Measurements from ENCODE around the gene SATB2.

Gene SATB2

DNA sequence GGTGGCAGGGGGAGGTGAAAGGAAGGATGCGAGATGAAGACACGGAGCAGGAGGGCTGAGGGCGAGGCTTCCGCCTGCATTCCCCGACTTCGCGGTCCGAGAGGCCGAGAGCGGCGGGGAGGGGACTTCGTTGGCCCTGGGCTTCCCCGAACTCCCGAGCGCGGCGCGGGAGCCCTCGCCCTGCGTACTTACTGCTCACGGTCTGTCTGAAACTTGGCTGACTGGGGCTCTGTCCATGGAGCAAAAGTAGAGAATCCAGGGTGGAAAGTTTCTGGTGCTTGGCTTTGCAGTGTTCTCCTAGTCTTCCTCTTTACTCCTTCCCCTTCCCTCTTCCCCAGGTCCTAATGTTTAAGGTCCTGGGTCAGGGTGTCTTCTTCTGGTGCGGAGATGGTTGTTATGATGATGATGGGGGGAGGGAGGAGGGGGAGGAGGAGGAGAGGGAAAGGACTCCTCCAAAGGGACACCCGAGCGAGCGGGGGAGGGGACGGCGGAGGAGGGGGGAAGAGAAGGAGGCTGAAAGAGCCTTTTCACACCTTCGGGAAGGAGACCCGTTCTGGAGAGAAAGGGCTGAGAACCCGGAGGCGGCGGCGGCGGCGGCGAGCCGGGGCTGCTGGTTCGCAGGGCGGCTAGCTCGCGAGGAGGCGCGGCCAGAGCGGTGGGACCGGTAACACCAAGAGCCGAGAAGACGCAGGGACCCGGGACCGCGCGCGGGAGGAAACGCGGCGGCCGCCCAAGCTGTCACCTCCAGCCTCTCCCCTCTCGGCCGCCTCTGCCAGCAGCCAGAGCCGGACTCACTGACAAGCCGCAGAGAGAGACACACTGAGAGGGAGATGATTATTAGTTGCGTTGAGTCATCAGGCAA, at the start of gene SATB2:
Gene SATB2, minus strand, starts transcription at position 793 of the 862 bp plus-strand sequence. CDS start 1,902 bp downstream, outside the sequence.
- ATAC-seq = peak; percentile 47 to 67

DNA sequence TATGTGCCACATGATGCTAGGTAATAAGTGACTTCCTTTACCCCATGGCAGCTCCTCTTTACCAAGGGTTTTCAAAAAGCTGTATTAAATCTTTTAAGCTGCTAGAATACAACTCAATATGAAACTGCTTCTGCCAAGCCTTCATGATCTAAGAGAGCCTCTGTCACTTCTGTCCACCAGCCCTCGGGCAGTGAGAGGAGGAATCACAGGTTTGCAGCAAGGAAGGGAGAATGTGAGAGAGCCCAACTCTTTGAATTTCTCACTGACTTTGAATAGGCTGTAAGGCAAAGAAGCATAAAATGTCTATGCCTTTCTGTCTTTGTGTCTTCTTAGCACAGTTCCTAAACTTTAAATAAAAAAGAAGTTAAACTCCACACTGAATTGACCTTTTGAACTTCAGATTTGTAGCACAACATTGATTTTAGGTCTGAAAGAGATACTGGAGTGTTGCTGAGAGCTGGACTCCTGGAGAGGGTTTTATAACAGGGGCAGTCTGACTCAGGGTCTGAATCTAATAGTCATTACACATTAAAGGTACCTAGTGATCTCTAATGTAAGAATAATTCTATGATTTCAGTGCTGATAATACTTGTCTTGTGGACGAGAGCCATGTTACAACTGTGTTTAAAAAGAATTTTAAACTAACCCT, 48.1 kb upstream of the SATB2 start:
- no peak for ATAC-seq

DNA sequence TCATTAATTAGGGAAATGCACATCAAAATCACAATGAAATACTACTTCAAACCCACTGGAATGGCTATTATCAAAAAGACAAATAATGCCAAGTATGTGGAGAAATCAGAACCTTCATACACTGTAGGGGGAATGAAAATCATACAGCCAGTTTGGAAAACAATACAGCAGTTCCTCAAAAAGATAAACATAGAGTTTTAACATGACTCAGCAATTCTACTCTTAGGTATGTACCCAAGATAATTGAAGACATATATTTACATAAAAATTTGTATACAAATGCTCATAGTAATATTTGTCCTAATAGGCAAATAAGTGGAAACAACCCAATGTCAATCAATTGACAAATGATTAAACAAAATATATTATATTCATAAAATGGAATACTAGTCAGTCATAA, 45.4 kb upstream of the SATB2 start:
- ATAC-seq = no peak

DNA sequence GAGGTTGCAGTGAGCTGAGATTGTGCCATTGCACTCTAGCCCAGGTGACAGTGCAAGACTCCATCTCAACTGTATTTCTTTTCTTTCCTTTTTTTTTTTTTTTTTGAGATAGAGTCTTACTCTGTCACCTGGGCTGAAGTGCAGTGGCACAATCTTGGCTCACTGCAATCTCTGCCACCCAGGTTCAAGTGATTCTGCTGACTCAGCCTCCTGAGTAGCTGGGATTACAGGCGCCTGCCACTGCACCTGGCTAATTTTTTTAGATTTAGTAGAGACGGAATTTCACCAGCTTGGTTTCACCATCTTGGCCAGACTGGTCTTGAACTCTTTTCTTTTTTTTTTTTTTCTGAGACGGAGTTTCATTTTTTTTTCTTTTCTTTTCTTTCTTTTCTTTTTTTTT, 41.3 kb upstream of the SATB2 start:
- ATAC-seq = no peak

DNA sequence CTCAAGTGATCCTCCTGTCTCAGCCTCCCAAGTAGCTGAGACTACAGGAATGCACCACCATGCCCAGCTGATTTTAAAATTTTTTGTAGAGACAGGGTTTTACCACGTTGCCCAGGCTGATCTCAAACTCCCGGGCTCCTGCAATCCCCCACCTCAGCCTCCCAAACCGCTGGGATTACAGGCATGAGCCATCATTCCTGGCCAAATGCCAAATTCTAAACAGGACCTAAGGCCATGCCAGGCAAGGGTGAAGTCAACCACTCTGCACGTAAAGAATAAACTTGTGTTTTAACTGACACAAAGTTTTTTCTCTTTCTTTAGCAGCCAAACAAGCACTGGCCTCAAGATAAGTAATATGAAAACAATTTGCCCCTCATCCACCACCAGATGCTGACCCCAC, 37.4 kb upstream of the SATB2 start:
- no peak for ATAC-seq

DNA sequence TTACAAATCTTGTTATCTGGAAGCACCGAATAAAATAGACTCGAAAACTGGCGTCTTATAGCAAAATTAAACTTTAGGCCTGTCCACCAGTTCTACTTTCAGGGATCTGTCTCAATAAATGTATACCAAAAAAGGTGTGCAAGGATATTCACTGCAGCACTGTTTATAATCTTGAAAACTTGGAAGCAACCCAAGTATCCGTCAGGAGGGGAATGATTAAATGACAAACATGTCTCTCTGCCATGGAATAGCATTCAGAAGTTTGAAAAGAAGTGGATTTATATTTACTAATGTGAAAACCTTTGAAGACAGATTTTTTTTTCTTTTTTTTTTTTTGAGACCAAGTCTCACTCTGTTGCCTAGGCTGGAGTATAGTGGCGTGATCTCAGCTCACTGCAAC, 32.3 kb upstream of the SATB2 start:
- ATAC-seq = no peak

DNA sequence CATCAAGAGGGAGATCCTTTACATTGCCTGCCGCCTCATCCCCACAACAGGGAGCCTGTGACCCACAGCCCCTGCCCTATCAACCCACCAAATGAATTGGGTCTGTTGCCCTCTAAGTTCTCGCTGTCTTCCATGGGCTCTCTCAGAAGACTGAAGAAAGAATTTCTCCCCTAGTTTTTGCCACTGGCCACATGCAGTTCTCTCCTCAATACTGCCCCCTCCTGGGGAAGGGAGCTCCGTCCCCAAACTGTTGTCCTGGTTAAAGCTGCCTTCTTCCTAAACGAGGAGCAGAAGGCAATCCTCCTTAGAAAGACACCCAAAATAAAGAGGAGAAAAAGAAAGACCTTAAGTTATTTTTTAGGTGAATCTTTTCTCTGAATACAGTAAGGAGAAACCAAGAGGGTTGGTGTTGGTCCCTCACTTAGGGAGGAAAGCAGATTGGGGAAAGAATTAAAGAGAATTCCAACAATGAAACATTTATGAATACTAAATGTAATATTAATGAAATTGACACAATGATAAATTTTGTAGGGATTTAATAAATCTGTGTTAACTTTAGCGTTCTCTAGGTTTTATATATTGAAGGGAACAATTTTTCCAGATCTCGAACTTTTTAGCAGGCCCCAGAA, 31.1 kb upstream of the SATB2 start:
- ATAC-seq = no peak

DNA sequence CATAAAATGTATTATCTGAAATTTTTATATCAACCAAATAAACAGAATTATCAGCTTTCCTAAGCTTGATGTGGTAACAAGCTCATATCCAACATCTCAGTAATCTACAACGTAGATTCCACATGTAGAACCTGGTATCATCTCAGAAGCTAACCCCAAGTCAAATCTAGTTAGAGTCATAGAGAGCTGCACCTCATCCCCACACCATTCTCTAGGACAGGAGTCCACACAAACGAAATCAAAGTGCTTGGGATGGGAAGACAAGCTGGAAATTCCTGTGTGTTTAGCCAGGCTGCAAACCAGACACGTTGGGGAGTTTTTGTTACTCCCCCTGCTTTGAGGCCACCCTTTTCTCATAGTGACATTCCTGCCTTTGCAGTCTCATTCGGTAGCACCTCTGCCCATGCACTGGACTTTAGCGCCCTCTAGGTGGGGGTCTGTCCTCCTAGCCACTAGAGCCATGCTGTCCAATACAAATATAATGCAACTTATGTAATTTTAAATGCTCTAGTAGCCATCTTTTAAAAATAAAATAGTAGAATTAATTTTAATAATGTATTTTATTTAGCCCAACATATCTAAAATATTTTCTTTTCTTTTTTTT, 28.1 kb upstream of the SATB2 start:
- ATAC-seq = peak in 1 of 2 donors; percentile 38

DNA sequence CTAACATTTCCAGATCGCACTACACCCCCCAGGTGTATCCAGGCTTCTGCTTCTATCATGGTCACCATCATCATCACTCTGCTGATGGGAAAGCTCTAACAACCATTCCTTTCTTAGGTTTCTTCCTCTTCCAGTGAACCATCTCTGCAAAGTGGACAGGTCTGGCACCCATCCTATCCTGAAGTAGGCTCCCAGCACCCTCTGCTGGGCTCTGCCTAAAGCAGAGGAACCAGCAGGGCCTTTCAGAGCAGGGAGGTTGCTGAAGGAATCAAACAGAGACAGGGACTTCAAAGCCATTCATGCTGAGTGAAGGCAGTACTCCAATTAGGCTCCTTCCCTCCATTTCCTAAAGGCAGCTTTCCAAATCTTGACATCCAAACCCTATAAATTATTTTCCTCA, 27.2 kb upstream of the SATB2 start:
- no peak for ATAC-seq

DNA sequence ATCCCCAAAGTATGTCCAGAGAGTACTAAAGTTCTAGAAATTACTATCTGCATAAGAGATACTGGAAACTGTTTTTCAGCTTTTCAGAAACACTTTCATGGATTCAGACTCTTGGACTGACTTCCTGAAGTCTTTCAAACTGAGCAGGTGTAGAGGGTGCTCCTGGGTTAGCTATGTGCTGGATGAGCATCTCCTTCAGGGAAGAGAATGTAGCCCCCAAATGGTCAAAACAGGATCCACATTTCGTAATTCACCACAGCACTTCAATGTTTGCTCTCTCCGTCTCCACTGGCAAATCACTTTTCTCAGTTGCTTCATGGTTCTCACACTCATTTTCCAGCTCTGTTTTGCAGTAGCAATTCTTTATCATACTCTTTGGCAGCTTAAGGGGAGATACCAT, 23.2 kb upstream of the SATB2 start:
- ATAC-seq = no peak

DNA sequence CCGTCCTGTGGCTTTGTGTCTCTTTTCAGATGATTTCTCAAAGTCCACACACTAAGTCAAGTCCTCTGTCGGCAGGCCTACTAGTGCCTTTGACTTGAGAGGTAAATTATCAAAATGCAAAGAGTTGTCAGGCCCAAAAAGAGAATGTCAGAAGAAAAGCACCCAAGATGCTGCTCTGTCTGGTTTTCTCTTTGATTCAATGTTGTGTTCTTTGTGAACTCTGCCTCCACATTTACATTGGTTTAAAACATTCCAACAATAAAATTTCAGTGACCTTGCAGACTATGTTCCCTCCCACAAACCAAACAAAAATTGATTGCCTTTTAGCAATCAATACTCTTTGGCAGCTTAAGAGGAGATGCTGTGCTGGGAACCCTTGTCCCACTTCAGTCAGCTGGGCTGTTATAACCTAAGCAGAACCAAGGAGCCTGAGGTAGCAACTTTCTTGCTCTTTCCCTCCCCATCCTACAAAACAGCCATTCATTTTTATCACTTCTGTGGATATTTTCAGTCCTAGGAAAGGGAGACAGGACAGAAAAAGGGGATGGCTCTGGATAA, 19.6 kb upstream of the SATB2 start:
- no peak for ATAC-seq

DNA sequence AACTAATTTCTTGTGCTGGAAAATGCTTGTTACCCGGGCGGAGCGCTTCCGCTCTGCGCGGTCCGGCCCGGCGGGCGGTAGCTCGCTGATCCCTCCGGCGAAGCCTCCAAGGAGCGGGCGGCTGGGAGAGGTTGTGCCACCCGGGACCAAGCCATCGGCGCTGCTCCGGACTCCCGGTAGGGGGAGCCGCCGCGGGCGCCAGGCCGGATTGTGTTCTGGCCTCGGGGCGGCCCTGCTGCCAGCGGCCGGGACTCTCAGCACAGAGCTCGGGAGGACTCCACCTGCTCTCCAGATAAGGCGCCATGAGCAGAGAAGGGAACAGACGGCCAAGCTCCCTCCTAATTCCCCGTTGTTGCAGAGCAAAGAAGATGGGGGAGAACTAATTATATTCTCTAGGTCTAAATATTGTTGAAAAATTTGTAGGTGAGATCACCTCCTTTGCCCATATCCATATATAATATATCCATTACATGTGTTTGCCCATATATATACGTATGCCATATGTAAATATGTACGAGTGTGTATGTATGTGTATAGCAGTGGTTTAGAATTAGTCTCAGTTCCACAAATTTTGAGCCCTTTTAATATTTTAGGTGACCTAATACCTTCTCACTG, 13.8 kb upstream of the SATB2 start:
- ATAC-seq = no peak

DNA sequence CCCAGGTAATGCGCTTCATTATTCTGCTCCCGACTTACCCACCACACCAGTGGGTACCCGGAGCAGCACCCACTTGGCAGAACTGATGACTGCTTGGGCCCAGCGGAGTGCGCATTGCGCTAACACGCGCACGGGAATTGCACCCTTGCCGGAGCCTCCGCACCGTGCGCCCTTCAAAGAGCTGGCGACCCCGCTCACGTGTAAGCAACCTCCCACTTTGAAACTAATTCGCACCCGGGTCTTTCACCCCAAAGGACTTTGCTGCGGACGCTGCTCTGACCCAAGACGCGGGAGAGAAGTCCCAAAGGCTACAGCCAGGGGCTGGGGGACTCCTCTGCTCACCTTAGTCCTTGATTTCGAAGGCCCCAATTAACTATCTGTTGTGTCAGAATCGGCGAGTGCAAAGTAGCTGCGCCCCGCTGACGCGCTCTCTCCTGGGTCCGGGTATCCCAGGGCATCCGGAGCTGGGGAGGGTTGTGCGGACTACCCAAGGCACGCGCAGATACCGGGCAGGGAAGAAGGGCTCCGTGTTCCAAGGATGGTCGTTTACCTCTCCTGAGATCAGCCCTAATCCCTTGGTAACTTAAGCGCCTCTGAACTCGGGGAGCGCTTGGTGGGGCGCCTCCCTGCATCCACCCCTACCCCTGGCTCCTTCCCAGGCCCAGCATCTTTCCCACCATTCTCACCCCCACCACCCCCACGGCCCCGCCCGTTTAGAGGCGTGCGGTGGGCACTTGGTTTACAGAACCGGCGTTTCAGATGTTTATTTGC, 13.1 kb upstream of the SATB2 start:
- ATAC-seq = no peak

DNA sequence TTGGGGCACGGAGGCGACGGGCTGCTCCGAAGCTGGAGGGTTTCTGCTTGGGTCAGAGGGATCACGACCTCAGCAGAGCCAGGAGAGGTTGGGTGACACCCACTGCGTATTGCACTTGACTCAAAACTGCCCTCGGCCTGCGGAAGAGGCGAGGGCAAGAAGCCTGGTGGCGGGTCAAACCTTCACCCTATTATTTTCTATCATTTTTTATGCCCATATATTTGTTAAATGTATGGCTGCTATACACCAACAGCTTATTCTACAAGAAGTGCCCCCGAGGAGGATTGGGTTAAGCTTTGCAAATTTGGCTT, 12.6 kb upstream of the SATB2 start:
- ATAC-seq = no peak

DNA sequence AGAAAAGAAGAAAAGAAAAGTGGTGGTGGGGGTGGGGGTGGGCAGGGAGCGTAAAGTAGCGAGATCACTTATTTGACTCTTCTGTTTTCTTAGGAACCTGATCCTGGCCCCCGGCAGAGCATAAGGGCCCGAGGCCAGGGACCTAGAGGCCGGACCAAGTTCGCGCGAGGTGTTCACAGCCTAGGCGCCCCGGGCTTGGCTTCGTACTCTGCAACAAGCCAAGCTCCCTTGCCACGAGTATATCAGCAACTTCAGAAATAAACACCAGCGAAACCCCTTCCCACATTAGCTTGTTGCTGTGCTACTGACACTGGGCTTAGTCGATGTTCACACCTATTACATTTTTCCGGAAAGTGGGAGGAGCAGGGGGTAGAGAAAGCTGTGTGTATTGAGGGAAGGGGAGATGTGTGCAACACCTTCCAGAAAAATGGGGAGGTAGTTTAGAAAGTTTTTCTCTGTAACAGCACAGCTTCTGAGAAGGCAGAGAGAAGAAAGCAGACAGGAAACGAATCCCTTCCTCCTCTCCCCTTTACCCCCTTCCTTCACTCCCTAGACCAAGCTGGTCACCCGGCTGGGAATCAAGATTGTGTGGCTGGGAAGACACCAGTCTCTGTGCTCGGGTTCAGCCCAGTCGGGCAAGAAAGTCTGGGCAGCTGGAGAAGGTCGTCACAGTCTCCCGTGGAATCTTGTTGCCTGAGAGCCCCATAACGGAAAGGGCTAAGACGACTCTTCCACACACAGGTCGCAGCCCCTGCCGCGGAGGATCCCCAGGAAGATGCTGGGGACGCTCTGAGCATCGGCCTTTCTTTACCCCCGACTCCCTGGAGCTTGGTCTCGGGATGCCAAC, 12.0 kb upstream of the SATB2 start:
- ATAC-seq = no peak

DNA sequence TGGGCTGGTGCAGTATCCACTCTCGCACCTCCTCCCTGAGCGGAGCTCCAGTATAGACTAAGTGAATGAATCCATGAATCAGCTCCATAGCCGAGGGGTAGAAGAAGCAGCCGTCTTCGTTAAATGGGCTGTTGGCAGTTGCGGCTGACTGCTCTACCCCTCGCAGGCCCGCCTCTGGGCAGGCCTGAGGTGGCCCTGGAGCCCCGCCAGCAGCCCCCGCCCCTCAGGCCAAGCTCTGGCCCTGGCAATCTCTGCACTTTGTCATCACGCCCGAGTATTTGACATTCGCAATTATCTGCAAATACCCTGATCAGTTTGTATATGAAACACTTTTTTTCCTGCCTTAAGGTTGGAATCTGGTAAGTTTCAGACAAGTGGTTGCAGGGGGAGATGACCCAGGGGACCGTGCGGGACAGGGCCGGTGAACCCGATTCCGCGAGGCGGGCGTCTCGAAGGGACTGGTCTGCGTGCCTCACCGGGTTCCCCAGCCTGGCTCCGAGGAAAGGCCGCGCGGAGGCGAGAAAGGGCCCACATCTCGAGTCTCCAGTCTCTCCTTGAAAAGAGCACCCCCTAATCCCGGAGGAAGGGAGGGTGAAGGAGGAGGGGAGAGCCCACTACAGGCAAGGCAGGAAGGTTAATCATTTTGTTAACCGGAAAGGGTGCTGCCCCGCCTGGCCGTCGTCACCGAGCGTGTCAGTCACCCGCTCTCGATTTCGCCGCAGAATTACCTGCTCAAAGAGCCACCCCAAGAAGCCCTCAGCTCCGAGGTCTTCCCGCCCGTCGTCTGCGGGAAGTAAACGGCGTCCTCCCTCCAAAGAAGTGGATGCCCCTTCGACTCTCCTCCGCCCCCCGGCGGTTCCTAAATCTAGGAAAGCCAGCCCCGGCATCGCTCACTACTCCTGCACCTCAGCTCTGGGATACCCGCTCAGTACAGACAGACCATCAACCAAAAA, 11.1 kb upstream of the SATB2 start:
- peak in 1 of 2 donors; percentile 20 for ATAC-seq

DNA sequence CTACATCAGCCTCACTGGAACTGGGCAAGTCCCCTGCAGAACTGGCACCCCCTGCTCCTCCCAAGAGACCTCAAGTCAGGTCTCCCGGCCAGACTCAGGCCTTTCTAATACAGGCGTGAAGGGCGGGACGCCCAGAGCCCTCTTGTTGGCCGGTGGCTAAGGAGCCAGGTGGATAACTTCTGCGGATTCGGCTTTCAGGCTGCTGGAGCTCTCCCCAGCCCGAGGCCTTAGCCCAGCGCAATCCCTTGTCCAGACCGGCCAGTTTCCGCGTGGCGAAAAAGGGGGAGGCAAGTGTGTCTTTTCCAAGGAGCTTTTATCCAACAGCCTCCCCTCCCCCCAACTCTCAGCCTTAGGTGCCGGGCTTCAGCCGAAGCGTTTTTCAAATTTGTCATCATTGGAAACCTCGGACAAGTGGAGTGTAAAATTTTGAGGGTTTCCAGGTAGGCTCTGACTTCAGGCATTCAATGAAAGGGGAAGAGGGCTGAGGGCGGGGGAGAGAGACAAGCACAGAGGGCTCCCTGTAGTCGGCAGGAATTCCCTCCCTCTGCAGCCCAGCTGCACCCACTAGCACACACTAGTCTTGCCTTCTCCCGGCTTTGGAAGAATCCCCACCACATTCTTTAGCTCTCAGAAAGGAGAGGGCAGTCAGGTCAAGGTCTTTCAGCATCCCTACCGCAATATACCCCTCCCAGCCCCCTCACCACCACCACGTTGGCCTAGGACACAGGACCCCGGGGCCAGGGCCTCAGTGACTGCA, 9.5 kb upstream of the SATB2 start:
- no peak for ATAC-seq

DNA sequence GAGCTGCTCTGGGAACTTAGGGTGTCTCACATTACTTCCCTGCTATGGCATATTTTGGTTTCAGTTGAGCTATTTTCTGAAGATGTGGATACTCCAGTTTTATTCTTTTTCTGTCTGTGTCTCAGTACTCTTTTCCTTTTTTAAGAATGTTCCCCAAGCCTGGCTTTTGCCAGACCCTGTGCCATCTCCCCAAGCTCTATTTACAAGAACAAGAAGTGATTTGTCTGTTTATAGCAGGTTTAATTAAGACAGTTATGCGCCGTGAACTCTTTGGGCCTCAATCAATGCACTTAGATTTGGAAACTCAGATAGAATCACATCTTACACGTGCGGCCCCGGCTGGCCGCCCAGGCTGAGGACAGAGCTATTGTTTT, 8.9 kb upstream of the SATB2 start:
- no peak for ATAC-seq

All from activated CD4-positive, CD25-positive, alpha-beta regulatory T cell treated with anti-CD3 and anti-CD28 coated beads, Interleukin-2, amount 50 U/mL, for 24 hours (primary cell).